GM10266 (cell line): ENCODE data around the gene CFAP45.
A peak's percentile ranks its signal among the peaks of the same experiment; 100 is the strongest.

Source experiments
- DNase-seq: peaks from one replicate; pipeline ENCODE4 v3.0.0; 2012; ENCODE audit errors: extremely low spot score
- TF ChIP-seq, protein P1 (sequence below): IDR thresholded peaks from 2 replicates; pipeline ENCODE4 v1.5.1; 2012; ENCODE audit warnings: mild to moderate bottlenecking, low read depth; ENCODE audit not compliant: control insufficient read depth, insufficient read depth; ENCODE audit errors: missing control alignments

The CFAP45 gene

DNA sequence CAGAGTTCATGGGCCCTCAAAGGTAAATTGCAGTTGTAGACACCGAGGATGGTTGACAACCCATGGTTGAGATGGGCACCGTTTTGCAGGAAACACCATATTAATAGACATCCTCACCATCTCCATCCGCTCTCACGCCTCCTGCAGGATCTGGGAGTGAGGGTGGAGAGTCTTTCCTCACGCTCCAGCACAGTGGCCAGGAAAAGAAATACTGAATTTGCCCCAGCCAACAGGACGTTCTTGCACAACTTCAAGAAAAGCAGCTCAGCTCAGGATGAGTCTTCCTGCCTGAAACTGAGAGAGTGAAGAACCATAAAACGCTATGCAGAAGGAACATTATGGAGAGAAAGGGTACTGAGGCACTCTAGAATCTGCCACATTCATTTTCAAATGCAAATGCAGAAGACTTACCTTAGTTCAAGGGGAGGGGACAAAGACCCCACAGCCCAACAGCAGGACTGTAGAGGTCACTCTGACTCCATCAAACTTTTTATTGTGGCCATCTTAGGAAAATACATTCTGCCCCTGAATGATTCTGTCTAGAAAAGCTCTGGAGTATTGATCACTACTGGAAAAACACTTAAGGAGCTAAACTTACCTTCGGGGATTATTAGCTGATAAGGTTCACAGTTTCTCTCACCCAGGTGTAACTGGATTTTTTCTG, 64.0 kb downstream of the CFAP45 start:
- no peak for DNase-seq
- TF ChIP-seq, protein P1, sequence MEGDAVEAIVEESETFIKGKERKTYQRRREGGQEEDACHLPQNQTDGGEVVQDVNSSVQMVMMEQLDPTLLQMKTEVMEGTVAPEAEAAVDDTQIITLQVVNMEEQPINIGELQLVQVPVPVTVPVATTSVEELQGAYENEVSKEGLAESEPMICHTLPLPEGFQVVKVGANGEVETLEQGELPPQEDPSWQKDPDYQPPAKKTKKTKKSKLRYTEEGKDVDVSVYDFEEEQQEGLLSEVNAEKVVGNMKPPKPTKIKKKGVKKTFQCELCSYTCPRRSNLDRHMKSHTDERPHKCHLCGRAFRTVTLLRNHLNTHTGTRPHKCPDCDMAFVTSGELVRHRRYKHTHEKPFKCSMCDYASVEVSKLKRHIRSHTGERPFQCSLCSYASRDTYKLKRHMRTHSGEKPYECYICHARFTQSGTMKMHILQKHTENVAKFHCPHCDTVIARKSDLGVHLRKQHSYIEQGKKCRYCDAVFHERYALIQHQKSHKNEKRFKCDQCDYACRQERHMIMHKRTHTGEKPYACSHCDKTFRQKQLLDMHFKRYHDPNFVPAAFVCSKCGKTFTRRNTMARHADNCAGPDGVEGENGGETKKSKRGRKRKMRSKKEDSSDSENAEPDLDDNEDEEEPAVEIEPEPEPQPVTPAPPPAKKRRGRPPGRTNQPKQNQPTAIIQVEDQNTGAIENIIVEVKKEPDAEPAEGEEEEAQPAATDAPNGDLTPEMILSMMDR, result peak; percentile 13

DNA sequence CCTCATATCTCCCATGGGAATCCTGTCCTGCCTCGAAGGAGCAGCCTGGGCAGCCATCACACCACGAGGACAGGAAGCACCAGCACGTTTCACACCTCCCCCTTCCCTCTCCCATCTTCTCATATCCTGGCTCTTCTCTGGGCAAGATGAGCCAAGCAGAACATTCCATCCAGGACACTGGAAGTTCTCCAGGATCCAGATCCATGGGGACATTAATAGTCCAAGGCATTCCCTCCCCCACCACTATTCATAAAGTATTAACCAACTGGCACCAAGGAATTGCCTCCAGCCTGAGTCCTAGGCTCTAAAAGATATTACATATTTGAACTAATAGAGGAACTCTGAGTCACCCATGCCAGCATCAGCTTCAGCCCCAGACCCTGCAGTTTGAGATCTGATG, 64.6 kb downstream of the CFAP45 start:
- no peak for DNase-seq
- TF ChIP-seq, protein P1, result no peak

DNA sequence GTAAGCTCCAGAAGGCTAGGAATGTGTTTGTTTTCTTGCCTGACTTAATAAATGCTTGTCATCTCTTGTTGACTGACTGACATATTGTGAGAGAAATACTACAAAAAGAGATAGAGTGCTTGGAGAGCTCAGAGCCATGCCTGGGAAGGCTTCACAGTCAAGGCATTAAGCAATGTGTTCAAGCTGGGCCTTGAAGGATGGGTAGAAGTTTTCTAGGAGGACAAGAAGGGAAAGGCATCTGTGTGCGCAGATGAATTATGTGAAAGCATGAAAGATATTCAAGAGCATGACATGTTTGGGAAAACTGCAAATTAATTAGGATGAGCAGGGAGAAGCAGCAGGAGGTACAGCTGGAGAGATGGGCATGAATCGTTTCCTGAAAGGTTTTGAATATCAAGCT, 67.7 kb downstream of the CFAP45 start:
- TF ChIP-seq, protein P1, result no peak
- no peak for DNase-seq

DNA sequence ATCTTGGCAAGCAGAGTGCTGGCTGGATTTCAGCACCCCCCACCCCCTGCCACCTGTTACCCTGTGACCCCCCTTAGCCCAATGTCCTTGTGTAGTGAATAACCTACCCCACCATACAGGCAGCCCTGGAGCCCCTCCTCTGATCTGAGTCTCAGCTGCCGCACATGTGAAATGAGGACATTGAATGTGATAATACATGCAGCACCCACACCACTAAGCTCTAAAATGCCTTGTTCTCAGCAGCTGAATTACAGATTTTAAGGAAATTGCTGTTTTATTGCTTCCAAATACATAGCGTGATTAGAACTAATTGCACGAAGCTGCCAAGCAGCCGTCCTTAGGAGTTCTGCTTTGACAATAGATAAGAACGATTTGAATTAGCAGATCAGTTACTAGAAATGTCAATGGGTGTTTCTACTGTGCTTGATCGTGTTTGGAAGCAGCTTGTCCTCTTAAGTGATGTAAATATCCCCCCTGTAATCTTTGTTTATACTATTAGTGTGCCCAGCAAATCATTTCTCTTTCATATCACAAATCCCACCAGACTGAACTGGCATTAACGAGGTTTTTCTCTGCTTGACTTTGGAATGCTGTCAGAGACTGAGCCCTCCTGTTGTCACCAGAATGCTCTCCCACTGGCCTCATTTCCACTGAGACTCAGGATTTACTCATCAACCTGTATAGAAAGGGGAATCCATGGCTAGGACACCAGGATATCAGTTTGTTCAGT, 68.4 kb downstream of the CFAP45 start:
- DNase-seq, result no peak
- TF ChIP-seq, protein P1, result no peak

DNA sequence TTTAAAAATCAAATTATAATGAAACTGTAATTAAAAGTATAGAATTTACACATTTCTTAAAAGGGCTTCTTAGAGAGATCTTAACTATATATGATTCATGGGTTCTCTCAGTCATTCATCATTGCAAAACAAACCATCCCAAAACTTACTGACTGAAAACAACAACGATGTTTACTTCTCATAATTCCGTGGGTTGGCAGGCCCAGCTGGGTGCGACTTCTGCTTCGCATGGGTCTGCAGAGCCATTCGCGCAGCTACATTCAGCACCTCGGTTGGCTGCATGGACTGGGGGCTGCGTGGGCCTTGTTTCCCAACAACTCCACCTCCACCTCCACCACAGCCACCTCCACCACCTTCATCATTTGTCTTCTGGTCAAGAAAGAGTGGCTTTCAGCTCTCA, 69.2 kb downstream of the CFAP45 start:
- TF ChIP-seq, protein P1, result no peak
- no peak for DNase-seq

DNA sequence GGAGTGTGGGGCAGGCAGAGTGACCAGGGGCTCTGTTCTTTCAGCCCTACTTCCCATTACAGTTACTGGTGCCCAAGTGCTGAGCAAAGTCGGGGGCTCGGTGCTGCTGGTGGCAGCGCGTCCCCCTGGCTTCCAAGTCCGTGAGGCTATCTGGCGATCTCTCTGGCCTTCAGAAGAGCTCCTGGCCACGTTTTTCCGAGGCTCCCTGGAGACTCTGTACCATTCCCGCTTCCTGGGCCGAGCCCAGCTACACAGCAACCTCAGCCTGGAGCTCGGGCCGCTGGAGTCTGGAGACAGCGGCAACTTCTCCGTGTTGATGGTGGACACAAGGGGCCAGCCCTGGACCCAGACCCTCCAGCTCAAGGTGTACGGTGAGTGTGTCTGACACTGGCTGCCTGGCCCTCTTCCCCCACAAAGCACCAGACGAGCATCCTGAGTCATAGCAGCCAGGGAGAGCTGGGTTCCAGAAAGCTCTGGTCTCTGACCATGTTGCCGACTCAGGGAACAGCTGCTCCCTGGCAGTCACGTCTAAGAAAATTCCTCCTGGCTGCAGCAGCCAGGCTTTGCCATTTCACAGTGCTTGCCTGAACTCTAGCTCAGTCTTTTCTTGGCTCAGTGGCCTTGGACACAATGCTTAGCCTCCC, 70.0 kb downstream of the CFAP45 start:
- TF ChIP-seq, protein P1, result no peak
- no peak for DNase-seq

DNA sequence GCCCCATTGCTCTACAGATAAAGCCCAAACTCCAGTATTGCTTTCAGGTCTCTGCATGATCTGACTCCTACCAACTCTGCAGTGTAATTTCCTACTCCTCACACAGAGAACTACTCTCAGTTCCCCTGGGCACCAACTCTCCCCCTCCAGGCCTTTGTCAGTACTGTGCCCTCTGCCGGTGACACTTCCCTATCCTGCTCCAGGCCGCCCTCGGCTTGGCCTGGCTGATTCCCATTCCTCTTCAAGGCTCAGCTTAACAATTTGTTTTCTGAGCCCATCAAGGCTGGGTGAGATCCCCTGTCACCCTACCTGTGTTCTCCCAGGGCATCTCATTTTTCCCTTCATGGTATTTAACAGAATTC, 70.7 kb downstream of the CFAP45 start:
- peak; percentile 33 for DNase-seq
- TF ChIP-seq, protein P1, result peak; percentile 39
